ENCODE data around the gene TCL1A.
A peak's percentile ranks its signal among the peaks of the same experiment; 100 is the strongest.

The TCL1A gene

DNA sequence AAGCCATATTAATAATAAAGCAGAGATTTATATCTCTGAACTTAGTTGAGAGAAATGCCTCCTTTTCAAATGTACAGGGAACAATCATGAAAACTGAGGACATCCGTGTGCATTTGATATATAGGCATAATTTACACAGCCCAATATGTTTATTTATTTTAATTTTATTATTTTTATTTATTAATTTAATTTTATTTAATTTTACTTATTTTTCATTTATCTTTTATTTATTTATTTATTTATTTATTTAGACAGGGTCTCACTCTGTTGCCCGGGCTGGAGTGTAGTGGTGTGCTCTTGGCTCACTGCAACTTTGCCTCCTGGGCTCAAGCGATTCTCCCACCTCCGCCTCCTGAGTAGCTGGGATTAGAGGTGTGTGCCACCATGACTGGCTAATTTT is 8.4 kb downstream of the TCL1A start:
- DNase-seq (ENCODE audit: low read depth) = no peak

DNA sequence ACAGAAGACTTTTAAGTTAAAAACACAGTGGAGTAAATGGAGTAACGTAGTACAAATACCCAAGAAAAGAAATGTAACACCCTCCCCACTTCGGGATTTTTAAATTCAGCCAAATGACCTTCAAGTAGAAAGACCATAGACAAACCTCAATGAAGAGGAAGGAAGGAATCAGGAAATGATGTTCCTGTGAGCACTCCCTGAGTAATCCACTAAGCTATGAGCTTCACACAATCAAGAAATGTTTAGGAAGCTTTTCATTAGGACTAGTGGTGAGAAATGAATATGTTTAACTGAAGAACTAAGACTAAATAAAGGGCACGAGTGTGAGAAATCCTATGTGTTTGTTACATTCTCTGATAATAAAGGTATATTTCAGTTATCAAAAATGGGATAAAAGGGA is 10.1 kb downstream of the TCL1A start:
- no peak for DNase-seq (ENCODE audit: low read depth)

DNA sequence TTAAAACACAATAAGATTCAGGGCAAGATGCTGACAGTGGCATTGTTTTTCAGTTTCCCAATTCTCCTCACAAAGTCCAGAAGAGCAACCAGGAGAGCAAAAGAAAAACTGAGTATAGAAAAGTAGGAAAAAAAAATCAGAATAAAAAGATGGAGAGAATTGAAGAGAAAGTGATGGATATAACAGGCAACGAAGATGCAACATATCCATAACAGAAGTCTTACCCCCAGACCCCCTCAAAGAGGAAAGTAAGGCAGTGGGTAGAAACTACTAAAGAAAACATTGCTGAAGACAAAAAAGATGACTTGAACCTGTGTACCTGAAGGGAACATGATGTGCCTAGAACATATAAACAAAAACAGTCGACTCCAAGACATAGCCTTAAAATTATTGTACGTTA is 10.6 kb downstream of the TCL1A start:
- DNase-seq (ENCODE audit: low read depth) = no peak

DNA sequence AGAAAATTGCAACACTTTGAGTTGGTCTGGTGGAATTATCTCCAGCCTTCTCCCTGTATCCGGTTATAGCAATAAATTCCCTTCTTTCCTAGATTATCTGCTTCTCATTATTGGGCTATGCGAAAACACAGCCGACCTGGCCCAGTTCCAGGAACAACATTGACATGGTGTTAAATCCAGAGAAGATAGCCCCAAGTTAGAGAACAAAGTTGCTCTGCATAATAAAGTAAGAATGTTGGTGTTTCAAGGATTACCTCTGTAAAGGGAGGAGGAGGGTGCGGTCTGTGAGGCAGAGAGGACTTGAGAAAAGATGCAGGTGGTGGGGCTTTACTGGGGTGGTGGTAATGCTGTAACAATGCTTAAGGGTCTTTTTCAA is 12.1 kb downstream of the TCL1A start:
- DNase-seq (ENCODE audit: low read depth) = peak; percentile 18

DNA sequence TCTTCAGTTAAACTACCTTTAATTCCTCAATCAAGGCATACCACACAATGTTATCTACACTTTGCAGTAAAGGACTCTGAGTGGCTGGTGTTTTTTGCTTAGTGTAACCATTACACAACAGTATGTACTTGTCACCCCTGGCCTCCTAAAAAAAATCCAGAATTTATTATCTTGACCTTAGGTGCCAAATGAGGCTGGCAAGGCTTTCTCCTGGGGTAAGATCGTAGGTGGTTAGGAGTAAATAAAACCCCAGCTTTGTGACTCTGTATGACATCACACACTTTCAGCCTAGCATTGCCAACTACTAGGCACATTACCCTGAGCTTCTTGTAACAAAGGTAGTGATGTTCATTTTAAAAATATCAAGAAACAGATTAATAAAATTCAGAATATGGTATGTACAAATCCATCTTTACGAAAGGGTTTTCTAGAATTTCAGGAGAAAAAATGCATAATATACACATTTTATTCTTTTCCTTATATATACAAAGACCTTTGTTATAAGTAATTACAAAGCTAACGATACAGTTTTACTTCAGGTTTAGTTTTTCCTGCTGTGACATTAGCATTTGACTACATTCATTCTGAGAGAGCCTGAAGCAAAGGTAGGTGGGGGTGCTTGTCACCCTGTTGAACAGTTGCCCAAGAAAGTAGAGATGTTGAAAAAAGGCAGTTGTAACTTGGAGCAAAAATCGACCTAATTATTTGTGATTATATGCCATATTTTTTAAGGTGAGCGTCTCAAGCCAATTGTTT is 13.5 kb downstream of the TCL1A start:
- no peak for DNase-seq (ENCODE audit: low read depth)

DNA sequence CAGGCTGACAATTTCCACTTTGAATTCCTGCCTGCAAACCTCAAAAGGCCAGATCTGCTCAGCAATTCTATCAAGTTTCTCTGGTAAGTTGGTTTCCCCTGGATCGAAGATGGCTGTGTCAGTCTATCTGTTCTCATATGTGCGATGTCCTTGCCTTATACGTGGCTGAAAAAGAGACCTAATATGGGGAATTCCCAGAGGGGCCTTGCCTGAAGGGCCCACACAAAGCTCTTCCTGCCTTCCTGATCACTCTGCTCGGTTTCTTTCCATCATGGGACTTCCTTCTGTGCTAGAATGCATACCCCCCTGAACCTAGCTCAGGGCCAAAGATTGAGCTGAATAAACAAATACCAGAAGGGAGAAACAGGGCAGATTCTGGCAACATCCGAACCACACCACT is 14.5 kb downstream of the TCL1A start:
- DNase-seq (ENCODE audit: low read depth) = no peak

DNA sequence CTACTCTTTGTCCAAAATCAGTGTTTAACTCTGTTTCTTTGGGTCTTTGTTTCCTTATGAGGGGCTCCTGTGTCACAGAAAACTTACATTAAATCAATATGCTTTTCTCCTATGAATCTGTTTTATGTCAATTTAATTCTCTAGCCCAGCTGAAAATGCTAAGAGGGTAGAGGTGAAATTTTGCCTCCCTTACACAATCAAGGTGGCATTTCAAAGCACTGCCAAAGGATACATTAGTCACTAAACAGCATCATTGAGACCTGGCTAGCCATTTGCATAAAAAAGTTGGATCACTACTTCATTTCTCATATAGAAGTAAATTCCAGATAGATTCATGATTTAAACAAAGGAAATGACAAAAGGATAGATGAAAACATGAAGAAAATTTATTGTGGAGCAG is 15.6 kb downstream of the TCL1A start:
- no peak for DNase-seq (ENCODE audit: low read depth)

DNA sequence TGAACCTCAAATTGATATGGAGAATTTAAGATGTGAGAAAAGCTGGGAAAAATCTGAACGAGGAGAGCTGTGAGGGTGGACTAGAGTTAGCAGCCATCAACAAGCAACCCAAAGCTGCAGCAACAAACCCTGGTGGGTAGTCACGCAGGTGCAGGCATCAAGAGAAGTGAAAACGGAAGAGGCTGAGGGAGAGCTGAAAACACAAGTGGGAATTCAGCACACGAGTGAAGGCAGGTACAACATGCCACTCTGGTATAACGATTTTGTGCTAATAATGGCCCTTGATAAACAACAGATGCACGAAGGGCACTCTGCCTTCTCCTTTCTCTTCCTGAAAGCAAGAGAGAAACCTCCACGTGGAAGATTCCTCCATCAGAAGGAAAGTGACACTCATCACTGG is 16.2 kb downstream of the TCL1A start:
- no peak for DNase-seq (ENCODE audit: low read depth)

DNA sequence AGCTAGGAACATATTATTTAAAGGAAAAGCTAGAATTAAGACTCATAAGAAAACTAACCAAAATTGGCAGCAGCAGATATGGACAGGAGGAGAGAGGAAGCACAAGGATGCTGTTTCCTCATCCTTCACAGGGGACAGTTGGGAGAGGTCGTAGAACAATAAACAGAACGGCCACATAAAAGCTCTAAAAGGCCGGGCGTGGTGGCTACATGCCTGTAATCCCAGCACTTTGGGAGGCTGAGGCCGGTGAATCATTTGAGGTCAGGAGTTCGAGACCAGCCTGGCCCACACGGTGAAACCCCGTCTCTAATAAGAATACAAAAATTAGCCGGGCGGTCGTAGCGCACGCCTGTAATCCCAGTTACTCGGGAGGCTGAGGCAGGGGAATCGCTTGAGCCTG is 17.2 kb downstream of the TCL1A start:
- DNase-seq (ENCODE audit: low read depth) = no peak

DNA sequence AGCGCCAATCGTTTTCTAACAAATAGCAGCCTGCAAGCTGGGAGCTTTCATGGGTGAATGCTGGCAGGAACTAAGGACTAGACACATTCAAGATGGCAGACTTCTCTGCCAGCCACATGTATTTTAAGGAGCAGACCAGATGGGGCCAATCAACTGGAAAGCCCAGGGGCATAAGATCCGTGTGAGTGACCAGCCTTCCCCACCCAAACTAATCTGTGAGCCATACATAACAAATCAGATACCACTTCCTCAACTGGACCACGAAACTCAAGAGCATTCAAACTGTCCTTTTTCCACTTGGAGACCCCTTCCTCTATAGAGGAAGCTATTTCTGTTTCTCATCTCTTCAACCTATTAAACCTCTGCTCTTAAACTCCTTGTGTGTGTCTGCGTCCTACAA is 18.0 kb downstream of the TCL1A start:
- DNase-seq (ENCODE audit: low read depth) = no peak

DNA sequence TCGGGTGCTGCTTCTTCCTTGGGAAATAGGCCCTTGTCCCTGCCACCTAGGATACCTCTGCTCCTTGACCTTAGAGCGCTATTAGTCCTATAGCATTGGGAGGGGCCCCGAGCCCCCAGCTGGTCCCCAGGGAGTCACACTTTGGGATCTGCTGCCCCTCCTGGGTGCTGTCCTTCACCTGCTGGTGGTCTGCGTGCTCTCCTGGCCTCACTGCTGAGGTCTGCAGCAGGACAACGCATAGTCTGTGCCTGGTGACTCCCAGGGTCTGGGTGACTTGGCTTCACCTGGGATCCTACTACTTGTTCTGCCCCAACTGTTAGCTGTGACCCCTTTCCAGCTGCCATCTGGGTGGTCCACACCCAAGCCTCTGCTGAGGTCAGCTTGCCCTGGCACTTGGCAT is 18.9 kb downstream of the TCL1A start:
- no peak for DNase-seq (ENCODE audit: low read depth)

DNA sequence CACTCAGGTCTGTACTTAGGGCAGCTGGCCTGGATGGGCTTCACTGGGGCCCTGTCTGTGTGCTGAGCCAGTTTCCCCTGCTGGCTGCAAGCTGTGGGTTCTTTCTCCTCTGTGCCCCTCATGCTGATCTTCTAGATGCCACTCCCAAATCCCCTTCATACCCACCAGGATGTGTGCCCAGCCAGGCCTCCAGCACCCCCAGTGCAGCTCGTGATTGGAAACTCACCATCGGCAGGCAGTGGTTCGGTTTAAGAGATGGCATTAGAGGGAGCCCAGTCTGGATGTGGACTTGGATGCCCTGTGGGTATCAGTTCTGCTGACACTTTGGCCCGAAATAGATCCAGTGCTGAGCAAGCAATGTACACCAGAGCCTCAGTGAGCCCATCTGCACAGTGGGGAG is 21.8 kb downstream of the TCL1A start:
- DNase-seq (ENCODE audit: low read depth) = no peak

DNA sequence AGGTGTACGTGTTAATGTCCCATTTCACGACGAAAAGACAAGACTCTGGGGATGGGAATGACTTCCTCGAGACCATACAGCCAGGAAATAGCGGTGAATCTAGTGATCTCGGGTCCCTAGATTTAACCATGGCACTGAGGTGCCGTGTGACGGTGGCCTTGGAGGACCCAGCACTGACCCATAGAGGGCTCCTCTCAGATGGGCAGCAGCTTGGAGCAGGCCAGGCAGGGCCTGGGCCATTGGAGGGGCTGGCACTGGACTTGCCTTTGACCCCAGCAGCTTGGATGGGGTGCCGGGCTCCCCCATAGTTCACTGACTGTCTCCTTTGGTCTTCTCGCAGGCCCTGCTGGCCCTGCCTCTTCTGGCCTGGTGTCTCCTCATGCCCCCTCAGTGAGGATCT is 22.3 kb downstream of the TCL1A start:
- DNase-seq (ENCODE audit: low read depth) = no peak

DNA sequence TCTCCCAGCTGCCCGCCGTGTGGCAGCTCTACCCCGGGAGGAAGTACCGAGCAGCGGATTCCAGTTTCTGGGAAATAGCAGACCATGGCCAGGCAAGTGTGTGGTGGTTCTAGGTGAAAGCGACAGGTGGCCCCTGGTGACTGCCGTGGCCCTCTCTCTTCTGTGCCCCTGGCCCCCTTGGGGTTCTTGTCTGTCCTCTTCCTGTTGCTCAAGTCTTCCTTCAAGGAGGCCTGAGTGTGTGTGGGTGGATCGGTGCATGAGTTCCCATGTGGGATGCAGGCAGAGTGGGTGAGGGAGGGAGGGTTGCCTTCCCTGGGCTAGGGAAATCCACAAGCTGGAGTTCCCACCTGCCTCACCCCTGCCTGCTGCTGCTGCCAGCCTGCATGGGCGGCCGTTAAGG is 23.1 kb downstream of the TCL1A start:
- DNase-seq (ENCODE audit: low read depth) = no peak

DNA sequence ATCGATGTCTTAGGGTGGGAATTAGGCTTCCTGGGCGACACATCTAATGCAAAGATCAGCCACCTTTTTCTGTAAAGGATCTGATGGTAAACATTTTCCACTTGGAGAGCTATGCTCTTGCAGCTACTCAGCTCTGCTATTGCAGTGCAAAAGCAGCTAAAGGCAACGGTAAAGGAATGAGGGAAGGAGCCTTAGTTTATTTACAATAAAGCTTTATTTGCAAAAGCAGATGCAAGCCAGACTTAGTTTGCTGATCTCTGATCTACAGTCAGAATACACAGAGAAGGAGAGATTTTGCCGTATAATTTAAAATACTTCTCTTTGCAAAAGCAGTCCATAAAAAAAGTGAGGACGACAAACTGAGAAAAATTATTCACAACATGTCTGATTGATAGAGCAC is 24.5 kb downstream of the TCL1A start:
- DNase-seq (ENCODE audit: low read depth) = no peak

DNA sequence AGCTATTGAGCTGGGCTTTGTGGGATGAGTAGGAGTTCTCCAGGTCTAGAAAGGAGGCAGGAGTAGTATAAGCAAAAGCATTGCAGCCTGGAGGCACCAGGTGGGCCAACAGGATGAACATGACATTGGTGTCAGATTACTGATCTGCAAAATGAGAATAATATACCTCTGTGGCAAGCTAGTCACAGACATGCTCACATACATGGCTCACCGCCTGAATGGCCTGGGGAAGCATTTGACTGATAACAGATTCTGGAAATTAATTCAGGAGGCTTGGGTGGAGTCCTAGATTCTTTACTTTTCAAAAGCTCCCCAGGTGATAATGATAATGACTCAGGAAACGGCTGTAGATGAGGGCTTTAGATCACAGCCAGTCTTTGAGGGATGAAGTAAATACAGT is 27.0 kb downstream of the TCL1A start:
- no peak for DNase-seq (ENCODE audit: low read depth)

DNA sequence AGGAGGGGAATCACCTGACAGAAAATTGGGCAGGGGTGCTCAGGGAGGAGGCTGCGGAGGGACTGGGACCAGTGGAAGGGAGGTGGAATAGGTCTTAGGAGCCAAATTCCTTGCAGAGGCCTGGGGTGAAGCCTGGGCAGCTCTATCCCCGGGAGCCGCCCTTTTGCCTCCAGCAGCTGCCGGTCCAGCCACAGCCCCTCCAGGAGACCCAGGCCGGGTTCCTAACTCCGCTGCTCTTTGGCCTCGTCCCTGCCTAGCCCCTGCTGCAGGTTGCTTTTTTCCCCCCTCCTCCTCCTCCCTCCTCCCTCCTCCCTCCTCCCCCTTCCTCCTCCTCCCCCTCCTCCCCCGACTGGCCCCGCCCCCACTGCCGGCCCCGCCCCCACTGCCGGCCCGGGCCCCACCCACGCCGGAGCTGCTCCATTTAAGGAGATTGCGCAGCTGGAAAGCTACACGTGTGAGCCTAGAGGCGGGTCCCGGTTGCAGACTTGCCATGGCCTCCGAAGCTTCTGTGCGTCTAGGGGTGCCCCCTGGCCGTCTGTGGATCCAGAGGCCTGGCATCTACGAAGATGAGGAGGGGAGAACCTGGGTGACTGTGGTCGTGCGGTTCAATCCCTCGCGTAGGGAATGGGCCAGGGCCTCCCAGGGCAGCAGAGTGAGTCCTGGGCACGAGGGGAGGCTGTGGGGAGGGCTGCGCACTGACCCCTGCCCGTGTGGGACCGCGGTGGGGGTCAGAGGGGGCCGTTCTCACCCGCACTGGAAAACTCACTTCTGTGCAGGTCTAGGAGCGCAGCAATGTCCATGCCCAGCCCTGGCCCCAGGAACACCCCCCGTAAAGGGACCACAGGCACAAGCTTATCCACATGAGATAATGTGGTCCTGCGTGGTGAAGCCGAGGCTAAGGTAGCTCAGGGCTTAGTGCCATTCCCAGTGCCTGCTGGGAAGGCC is 27.7 kb downstream of the TCL1A start, which contains the start of gene TCL1B:
Gene TCL1B (plus strand): TSS at position 449 of the 945 bp plus-strand sequence. CDS start 42 bp downstream, at position 491.
- no peak for DNase-seq (ENCODE audit: low read depth)

DNA sequence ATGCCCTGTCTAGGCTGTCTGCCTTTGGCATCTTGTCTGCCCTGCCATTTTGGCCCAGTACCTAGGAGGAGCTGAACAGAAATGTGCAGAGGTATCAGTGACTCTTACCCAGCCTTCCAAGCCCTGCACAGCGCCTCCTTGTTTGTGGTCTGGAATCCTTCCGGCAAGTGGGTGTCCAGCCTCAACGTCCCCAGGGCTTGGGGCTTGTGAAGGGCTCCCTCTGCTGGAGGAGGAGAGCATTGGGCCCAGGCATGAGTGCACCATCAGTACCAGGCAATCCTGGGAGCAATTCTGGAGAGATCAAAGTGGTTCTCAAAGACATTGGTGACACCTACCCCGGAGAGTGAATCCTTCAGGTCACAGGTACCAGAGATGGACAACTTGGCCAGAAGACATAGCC is 30.1 kb downstream of the TCL1A start:
- DNase-seq (ENCODE audit: low read depth) = peak; percentile 12

DNA sequence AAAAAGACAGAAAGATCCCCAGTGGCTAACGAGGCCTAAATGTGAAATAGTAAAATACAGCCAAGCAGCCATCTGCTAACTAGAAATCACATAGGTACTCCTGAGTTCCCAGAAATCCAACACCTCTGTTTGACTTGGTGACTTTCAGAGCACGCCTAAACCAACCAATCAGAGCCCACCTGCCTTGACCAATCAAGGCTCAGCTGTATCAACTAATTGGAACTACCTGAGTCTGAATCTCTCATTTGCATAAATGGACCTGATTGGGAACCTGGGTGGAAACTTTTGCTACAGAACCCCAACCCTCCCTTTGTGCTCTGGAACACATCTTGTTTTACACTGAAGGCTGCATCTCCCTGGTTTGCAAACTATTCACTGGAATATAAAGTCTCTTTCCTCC is 32.8 kb downstream of the TCL1A start:
- DNase-seq (ENCODE audit: low read depth) = no peak

DNA sequence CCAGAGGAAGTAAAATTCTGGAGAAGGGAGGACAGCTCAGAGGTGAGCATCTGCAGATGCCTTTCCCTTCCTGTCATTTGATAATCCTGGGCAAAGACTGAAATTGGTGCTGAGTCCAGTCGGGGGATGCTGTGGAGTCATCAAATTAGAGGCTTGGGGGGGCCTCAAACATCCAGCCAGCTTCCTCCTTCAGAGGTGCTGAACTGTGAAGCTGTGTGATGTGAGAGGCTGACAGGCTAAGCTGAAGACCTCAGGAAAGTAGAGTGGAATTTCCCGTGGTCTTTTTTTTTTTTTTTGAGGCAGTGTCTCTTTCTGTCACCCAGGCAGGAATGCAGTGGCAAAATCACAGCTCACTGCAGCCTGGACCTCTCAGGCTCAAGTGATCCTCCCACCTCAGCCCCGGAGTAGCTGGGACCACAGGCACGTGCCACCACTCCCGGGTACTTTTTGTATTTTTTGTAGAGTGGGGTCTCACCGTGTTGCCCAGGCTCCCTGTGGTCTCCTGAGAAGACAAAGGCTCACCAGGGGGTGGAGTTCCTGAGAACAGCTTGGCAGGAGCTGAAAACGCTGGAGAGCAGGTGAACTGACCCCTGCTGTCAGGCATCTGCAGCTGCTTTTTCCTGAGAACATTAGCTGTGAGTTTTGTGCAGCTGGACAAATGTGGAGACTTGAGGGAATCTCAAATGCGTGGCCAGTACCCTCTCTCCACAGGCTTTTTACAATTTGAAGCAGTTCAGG is 33.8 kb downstream of the TCL1A start:
- DNase-seq (ENCODE audit: low read depth) = no peak

DNA sequence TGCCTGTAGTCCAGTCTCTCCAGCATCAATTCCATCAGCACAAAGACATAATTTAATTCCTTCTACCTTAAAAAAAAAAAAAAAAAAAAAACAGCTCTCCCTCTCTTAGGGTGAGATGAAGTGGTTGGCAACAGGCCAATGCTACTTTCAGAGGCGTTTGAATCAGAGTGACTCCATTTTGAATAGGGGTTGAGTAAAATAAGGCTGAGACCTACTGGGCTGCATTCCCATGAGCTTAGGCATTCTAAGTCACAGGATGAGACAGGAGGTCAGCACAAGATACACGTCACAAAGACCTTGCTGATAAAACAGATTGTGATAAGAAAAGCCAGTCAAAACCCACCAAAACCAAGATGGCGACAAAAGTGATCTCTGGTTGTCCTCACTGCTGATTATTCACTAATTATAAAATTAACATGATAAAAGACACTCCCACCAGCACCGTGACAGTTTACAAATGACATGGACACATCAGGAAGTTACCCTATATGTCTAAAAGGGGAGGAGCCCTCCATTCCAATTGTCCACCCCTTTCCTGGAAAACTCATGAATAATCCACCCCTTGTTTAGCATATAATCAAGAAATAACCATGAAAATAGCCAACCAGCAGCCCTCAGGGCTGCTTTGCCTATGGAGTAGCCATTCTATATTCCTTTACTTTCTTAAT is 34.6 kb downstream of the TCL1A start:
- DNase-seq (ENCODE audit: low read depth) = no peak

DNA sequence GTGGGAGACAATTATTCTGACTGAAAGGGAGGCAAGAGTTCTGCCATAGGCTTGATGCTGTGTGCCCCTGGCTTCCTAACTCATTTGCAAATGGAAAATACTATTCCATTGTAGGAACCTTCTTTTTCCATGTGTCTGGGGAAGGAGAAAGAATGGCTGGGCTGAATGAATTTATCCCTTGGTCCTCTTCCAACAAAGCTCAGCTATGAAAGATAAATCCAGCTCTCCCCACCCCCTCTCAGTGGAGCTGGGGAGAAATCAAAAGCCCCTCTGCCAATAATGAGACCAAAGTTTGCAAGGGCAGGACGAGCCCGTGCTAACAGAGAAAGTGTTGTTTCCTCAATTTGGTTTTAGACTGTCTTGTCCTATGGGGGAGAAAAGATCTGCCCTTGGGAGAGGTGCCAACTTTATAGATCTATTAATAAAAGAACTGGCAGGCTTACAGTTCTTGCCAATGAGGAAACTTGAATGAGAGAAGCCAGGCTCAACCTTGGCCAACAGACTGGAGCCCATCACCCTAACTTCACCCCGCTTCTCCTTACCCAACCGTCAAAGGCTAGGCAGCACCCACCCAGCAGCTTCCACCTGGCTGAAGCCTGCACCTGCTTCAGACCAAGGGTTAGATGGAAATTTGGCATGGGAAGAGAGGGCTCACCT is 36.6 kb downstream of the TCL1A start:
- no peak for DNase-seq (ENCODE audit: low read depth)

All from EH (cell line).